HepG2 (cell line): ENCODE measurements around the gene CARD9. TPM values are rescaled to one million over a fixed set of nuclear protein-coding genes. Genes with fewer than 3 reads are reported as not detected.

ENCODE experiments used
- BCL6 ChIP-seq: IDR thresholded peaks from 2 replicates; pipeline ENCODE4 v1.6.1; 2016; ENCODE audit warnings: missing genetic modification reagents, missing compliant biosample characterization
- DNMT3B ChIP-seq: conservative IDR thresholded peaks from 2 replicates; pipeline ENCODE4 v1.6.1; 2016; ENCODE audit warnings: missing biosample characterization, control low read depth
- FOXA3 ChIP-seq: IDR thresholded peaks from 2 replicates; pipeline ENCODE4 v1.6.1; 2016; ENCODE audit warnings: missing genetic modification reagents, missing compliant biosample characterization
- FOXM1 ChIP-seq: sonication (generic); formaldehyde crosslinking; IDR thresholded peaks from 2 replicates; pipeline ENCODE4 v1.5.0; 2020; ENCODE audit warnings: missing genetic modification reagents
- HCFC1 ChIP-seq: fragments of 150-350 bp; IDR thresholded peaks from 2 replicates; pipeline ENCODE4 v1.6.1; 2014; ENCODE audit warnings: low read depth, low read length
- HOXA3 ChIP-seq: sonication (generic); formaldehyde crosslinking; IDR thresholded peaks from 2 replicates; pipeline ENCODE4 v1.5.0; 2020; ENCODE audit warnings: missing genetic modification reagents
- IKZF4 ChIP-seq: sonication (generic); formaldehyde crosslinking; IDR thresholded peaks from 2 replicates; pipeline ENCODE4 v1.5.1; 2020; ENCODE audit warnings: borderline replicate concordance, mild to moderate bottlenecking, low read depth, missing genetic modification reagents; ENCODE audit errors: not compliant biosample characterization
- ISL2 ChIP-seq: sonication (generic); formaldehyde crosslinking; IDR thresholded peaks from 2 replicates; pipeline ENCODE4 v1.5.0; 2020; ENCODE audit warnings: missing genetic modification reagents
- KAT7 ChIP-seq: IDR thresholded peaks from 2 replicates; pipeline ENCODE4 v1.6.1; 2018; ENCODE audit warnings: borderline replicate concordance, missing compliant biosample characterization
- KDM5B ChIP-seq: sonication (generic); formaldehyde crosslinking; IDR thresholded peaks from 2 replicates; pipeline ENCODE4 v1.4.0; 2020; ENCODE audit warnings: missing genetic modification reagents, mild to moderate bottlenecking, borderline replicate concordance
- KLF16 ChIP-seq, 2 experiments: sonication (generic) in 1 of 2; formaldehyde crosslinking in 1 of 2; IDR thresholded peaks; 2 replicates each; pipeline versions ENCODE4 v1.6.1 to v1.8.0; 2016 to 2023; ENCODE audit warnings: missing genetic modification reagents in 2 of 2, missing compliant biosample characterization in 1 of 2
- LCORL ChIP-seq, 2 experiments: fragments of 450-650 bp in 1 of 2; sonication (generic) in 1 of 2; formaldehyde crosslinking in 1 of 2; IDR thresholded peaks; 2 replicates each; pipeline versions ENCODE4 v1.5.0 to v1.6.1; 2017 to 2020; ENCODE audit warnings: antibody characterized with exemption in 1 of 2, missing genetic modification reagents in 1 of 2
- PRMT3 ChIP-seq: sonication (generic); formaldehyde crosslinking; IDR thresholded peaks from 2 replicates; pipeline ENCODE4 v1.8.1; 2022; ENCODE audit warnings: low read depth, mild to moderate bottlenecking, moderate library complexity, missing genetic modification reagents, borderline replicate concordance
- SAFB2 ChIP-seq: sonication (generic); formaldehyde crosslinking; IDR thresholded peaks from 2 replicates; pipeline ENCODE4 v1.5.1; 2020; ENCODE audit warnings: missing genetic modification reagents, low read depth, mild to moderate bottlenecking, borderline replicate concordance
- TBX2 ChIP-seq: sonication (generic); formaldehyde crosslinking; IDR thresholded peaks from 2 replicates; pipeline ENCODE4 v1.5.0; 2020; ENCODE audit warnings: missing genetic modification reagents, mild to moderate bottlenecking, borderline replicate concordance
- ZBTB7B ChIP-seq: sonication (generic); formaldehyde crosslinking; IDR thresholded peaks from 2 replicates; pipeline ENCODE4 v1.4.0; 2020; ENCODE audit warnings: missing genetic modification reagents
- ZNF101 ChIP-seq: sonication (generic); formaldehyde crosslinking; IDR thresholded peaks from 2 replicates; pipeline ENCODE4 v1.4.0; 2020; ENCODE audit warnings: mild to moderate bottlenecking, low read depth, missing genetic modification reagents, borderline replicate concordance
- ZNF160 ChIP-seq: sonication (generic); formaldehyde crosslinking; IDR thresholded peaks from 2 replicates; pipeline ENCODE4 v1.8.0; 2022; ENCODE audit warnings: mild to moderate bottlenecking, inconsistent platforms, missing genetic modification reagents
- ZNF326 ChIP-seq: sonication (generic); formaldehyde crosslinking; IDR thresholded peaks from 2 replicates; pipeline ENCODE4 v1.4.0; 2020; ENCODE audit warnings: missing genetic modification reagents, borderline replicate concordance
- ZNF329 ChIP-seq: sonication (generic); formaldehyde crosslinking; IDR thresholded peaks from 2 replicates; pipeline ENCODE4 v1.9.0; 2021; ENCODE audit warnings: low read depth, mild to moderate bottlenecking, missing genetic modification reagents
- ZNF430 ChIP-seq: sonication (generic); formaldehyde crosslinking; IDR thresholded peaks from 2 replicates; pipeline ENCODE4 v1.9.0; 2021; ENCODE audit warnings: mild to moderate bottlenecking, missing genetic modification reagents
- polyA plus RNA-seq, 8 experiments: library from polyadenylated mRNA; depleted of rRNA in 3 of 8; stranded (reverse) in 7 of 8; unstranded in 1 of 8; fragments of >200 nt; fragmentation: Illumina TruSeq in 4 of 8; extraction: Trizol in 4 of 8; gene quantifications; 2 replicates each; pipeline versions ENCODE4 v1.2.1 to v1.2.3, GENCODE V29; 2011 to 2016; ENCODE audit warnings: low read depth in 4 of 8, missing spikeins in 1 of 8, mixed read lengths in 1 of 8; ENCODE audit not compliant: insufficient read depth in 1 of 8
- total RNA-seq, 5 experiments: library from RNA; depleted of rRNA; stranded (reverse); fragments of >200 nt; fragmentation: Illumina TruSeq; extraction: Trizol; gene quantifications; 2 replicates each; pipeline ENCODE4 v1.2.3, GENCODE V29; 2016; ENCODE audit warnings: low read depth in 1 of 5
- TF ChIP-seq, protein P1 (sequence below): sonication (generic); formaldehyde crosslinking; conservative IDR thresholded peaks from 2 replicates; pipeline ENCODE4 v1.8.0; 2022; ENCODE audit warnings: missing genetic modification reagents
- TF ChIP-seq, protein P2 (sequence below): sonication (generic); formaldehyde crosslinking; IDR thresholded peaks from 2 replicates; pipeline ENCODE4 v1.8.0; 2022; ENCODE audit warnings: mild to moderate bottlenecking, missing genetic modification reagents; ENCODE audit not compliant: insufficient replicate concordance

CARD9 gene
- total and polyA plus RNA-seq, 2 of the 13 experiments (the other 11 are each of a cell fraction or from before 2014, with no cell fraction given): 3.3 to 7.4 TPM

DNA sequence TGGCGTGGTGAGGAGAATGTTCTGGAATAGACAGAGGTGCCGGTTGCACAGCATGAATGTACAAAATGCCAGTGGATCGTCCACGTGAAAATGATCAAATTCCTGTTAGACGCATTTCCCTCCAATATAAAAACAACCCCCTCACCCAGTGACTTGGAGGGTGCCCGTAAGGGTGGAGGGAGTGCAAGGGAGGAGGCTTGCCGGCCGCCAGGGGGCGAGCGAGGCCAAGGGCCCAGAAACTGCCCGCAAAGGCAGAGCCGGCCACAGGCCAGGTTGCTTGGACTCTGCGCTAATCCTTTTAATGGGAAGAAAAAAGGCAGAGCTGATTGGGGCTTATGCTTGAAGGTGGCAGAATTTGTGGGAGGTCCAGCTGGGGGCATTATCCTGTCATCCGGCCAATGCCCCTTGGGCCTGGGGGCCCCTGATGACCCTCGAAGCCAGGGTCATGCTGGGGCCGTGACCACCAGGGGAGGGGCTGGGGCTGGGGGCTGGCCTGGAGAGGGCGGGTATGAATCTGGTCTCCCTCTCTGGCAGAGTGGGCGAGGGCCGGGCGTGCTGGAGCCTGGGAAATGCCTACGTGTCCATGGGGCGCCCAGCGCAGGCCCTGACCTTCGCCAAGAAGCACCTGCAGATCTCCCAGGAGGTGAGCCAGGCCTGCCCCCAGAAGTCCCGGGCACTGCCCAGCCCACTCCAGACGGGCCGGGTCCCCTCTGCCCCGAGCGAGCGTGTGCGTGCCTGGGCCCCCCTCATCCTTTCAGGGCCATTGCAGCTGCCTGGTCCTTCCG, 34.1 kb downstream of the CARD9 start (continued):
- TF ChIP-seq ZNF160 (CRISPR knock-in tag) (no peak), FOXA3 (no peak), KDM5B (CRISPR knock-in tag) (0 out of 2 replicates have a peak, but pooled peaks have one; percentile 50), KAT7 (no peak), ZNF430 (CRISPR knock-in tag) (no peak), ISL2 (CRISPR knock-in tag) (0 out of 2 replicates have a peak, but pooled peaks have one; percentile 37), ZNF101 (no peak), BCL6 (CRISPR knock-in tag) (0 out of 2 replicates have a peak, but pooled peaks have one; percentile 14), ZNF329 (CRISPR knock-in tag) (no peak), IKZF4 (CRISPR knock-in tag) (no peak), LCORL (IDR thresholded peaks at IDR 0.05) (no peak), LCORL (CRISPR knock-in tag; IDR thresholded peaks at IDR 0.05) (peak; percentile 65; the same call in 1 of the 2 replicates), FOXM1 (CRISPR knock-in tag) (no peak), KLF16 (CRISPR knock-in tag; IDR thresholded peaks at IDR 0.05) (peak in 1 of 2 experiments; percentile 50; a peak in 1 of 4 replicates), DNMT3B (CRISPR knock-in tag) (no peak), HOXA3 (CRISPR knock-in tag) (peak; percentile 16; the same call in 1 of the 2 replicates), HCFC1 (no peak), ZBTB7B (CRISPR knock-in tag) (no peak), PRMT3 (CRISPR knock-in tag) (no peak), SAFB2 (no peak), TBX2 (CRISPR knock-in tag) (peak; percentile 30; the same call in 1 of the 2 replicates), ZNF326 (CRISPR knock-in tag) (no peak)
- TF ChIP-seq, protein P1, sequence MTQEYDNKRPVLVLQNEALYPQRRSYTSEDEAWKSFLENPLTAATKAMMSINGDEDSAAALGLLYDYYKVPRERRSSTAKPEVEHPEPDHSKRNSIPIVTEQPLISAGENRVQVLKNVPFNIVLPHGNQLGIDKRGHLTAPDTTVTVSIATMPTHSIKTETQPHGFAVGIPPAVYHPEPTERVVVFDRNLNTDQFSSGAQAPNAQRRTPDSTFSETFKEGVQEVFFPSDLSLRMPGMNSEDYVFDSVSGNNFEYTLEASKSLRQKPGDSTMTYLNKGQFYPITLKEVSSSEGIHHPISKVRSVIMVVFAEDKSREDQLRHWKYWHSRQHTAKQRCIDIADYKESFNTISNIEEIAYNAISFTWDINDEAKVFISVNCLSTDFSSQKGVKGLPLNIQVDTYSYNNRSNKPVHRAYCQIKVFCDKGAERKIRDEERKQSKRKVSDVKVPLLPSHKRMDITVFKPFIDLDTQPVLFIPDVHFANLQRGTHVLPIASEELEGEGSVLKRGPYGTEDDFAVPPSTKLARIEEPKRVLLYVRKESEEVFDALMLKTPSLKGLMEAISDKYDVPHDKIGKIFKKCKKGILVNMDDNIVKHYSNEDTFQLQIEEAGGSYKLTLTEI (CRISPR knock-in tag): no peak
- TF ChIP-seq, protein P2, sequence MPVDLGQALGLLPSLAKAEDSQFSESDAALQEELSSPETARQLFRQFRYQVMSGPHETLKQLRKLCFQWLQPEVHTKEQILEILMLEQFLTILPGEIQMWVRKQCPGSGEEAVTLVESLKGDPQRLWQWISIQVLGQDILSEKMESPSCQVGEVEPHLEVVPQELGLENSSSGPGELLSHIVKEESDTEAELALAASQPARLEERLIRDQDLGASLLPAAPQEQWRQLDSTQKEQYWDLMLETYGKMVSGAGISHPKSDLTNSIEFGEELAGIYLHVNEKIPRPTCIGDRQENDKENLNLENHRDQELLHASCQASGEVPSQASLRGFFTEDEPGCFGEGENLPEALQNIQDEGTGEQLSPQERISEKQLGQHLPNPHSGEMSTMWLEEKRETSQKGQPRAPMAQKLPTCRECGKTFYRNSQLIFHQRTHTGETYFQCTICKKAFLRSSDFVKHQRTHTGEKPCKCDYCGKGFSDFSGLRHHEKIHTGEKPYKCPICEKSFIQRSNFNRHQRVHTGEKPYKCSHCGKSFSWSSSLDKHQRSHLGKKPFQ (CRISPR knock-in tag): no peak
